ENCODE data around the gene BRWD1.

DNA sequence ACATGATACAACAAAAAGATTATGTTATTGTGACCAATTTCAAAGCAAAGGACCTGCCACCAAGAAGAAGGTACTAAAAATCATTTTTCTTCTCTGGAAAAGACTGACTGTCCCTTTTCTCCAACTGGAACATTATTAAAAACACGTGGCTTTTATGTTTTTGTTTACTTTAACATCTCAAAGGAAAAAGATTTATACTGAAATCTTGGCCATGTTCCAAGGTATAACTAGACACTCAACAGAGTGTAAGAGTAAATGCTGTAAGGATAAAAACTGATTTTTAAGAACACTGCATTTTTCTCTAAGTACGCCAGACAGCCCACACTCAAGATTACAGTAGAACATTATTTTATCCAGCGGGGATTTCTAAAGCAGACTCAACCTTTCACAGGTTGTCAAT lies 62.1 kb downstream of the BRWD1 start:
- TF ChIP-seq USF1 (CRISPR knock-in tag; IDR thresholded peaks at IDR 0.05) = no peak
- no peak for TF ChIP-seq E2F1 (CRISPR knock-in tag; IDR thresholded peaks at IDR 0.05)
- TF ChIP-seq, protein P1, sequence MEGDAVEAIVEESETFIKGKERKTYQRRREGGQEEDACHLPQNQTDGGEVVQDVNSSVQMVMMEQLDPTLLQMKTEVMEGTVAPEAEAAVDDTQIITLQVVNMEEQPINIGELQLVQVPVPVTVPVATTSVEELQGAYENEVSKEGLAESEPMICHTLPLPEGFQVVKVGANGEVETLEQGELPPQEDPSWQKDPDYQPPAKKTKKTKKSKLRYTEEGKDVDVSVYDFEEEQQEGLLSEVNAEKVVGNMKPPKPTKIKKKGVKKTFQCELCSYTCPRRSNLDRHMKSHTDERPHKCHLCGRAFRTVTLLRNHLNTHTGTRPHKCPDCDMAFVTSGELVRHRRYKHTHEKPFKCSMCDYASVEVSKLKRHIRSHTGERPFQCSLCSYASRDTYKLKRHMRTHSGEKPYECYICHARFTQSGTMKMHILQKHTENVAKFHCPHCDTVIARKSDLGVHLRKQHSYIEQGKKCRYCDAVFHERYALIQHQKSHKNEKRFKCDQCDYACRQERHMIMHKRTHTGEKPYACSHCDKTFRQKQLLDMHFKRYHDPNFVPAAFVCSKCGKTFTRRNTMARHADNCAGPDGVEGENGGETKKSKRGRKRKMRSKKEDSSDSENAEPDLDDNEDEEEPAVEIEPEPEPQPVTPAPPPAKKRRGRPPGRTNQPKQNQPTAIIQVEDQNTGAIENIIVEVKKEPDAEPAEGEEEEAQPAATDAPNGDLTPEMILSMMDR (IDR thresholded peaks at IDR 0.05) = no peak
- no peak for TF ChIP-seq FOXP1 (CRISPR knock-in tag; IDR thresholded peaks at IDR 0.05; ENCODE audit: borderline replicate concordance)
- TF ChIP-seq ETV6 (CRISPR knock-in tag; IDR thresholded peaks at IDR 0.05) = no peak
- no peak for TF ChIP-seq ZNF671 (CRISPR knock-in tag; IDR thresholded peaks at IDR 0.05)
- TF ChIP-seq RELA (CRISPR knock-in tag; IDR thresholded peaks at IDR 0.05; ENCODE audit: borderline replicate concordance) = no peak
- no peak for TF ChIP-seq NR1H2 (CRISPR knock-in tag; IDR thresholded peaks at IDR 0.05)
- TF ChIP-seq TEAD4 (CRISPR knock-in tag; IDR thresholded peaks at IDR 0.05) = no peak
- TF ChIP-seq ZNF423 (CRISPR knock-in tag; IDR thresholded peaks at IDR 0.05) = no peak
- TF ChIP-seq USF2 (CRISPR knock-in tag; IDR thresholded peaks at IDR 0.05) = no peak
- TF ChIP-seq E2F4 (CRISPR knock-in tag; IDR thresholded peaks at IDR 0.05; ENCODE audit: borderline replicate concordance, low read depth) = no peak
- TF ChIP-seq CDX4 (CRISPR knock-in tag; IDR thresholded peaks at IDR 0.05; ENCODE audit: borderline replicate concordance) = no peak
- TF ChIP-seq, protein P2, sequence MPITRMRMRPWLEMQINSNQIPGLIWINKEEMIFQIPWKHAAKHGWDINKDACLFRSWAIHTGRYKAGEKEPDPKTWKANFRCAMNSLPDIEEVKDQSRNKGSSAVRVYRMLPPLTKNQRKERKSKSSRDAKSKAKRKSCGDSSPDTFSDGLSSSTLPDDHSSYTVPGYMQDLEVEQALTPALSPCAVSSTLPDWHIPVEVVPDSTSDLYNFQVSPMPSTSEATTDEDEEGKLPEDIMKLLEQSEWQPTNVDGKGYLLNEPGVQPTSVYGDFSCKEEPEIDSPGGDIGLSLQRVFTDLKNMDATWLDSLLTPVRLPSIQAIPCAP (CRISPR knock-in tag; IDR thresholded peaks at IDR 0.05) = no peak

All from WTC11 (cell line).